Stimulated activated CD8-positive, alpha-beta memory T cell treated with anti-CD3 and anti-CD28 coated beads, Interleukin-15, amount 100 ng/mL, for 24 hours (primary cell): ENCODE measurements around the gene CEP152.
"Not testable (repeated sequence)": the region's sequence is repeated elsewhere in the genome, so short reads cannot be mapped to it uniquely, and the experiment has no call there.

Experiments
- DNase-seq: peaks from one replicate; pipeline ENCODE4 v3.0.0-alpha.2; 2020; ENCODE audit warnings: low read depth

The CEP152 gene

DNA sequence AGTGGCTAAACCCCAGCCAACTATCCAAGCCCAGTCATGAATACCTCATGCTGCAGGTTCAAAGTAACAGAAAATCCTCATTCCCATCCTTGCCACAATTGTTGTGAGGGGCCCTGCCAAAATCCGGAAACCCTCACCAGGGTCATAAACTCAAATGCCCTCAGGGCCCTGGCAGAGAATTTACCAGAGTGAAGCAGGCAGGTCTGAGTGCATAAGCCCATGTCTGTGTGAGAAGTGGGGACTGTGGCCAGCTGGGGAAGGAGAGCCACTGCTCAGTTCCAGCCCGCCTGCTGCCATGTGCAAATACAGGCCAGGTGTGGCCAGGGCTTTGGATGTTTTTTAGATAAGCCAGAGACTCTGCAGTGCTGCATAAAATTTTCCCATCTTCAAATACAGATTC lies 7.0 kb downstream of the CEP152 start:
- no peak for DNase-seq

DNA sequence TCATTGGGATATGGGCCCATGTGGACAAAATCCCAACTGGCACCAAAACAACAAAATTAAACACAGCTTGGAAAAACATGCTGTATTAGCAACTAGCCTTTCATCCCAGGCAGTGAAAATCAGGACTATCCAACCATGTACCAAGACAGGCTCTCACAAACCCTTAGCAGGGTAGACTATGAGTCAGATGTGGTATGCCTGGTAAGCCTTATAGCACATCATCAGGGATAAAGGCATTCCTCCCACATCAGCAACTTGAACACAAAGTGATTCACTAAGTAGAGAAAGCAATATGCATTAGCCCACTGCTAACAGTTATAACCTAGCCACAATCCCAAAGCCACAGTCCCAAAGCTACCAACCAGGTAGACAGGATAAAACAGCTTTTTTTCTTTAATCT lies 8.0 kb downstream of the CEP152 start:
- no peak for DNase-seq

GRCh38 chr15:48802257-48802656 lies 8.6 kb downstream of the CEP152 start:
- no peak for DNase-seq

DNA sequence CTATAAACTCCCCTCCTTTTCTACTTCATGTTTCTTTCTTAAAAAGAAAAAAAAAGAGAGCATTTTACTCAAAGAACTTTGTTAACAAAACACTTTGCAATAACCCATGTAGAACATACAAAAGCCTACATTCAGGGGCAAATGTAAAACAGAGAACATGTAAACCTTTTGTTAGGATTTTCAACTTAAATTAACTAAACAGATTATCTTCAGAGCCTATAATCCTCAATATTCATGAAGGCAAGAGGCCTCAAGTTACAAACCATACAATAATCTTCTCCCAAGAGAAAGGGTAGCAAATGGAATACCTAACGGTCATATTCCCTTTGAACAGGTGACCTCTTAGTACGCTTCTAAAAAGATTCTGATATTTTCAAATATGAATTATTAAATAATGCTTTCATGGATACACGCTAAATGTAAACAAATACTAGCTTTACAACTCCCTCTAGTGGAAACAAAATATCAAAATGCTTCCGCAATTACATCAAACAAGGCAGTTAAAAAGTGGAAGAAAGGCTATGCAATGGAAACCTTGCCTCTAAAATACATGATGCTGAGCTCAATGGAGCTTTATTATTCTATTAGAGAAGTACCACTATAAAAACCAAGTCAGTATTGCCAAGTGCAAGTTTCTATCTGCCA lies 9.9 kb downstream of the CEP152 start:
- no peak for DNase-seq

DNA sequence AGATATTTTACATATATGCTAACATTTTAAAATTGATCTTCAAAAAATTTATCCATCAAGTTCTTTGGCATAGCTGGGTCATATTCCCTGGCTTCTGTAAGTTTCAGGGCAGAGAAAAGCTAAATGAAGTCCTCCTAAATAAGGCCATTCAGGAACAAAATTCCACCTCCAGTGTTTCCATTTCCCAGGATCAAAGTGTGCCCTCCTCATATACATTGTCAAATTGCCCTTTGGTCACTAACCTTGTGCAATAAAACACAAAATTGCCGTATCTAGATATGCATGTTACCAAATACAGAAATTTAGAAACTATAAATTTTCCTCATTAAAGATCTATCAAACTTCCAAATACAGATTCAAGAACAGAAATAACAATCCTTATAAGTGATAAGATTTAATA lies 10.6 kb downstream of the CEP152 start:
- DNase-seq: no peak

DNA sequence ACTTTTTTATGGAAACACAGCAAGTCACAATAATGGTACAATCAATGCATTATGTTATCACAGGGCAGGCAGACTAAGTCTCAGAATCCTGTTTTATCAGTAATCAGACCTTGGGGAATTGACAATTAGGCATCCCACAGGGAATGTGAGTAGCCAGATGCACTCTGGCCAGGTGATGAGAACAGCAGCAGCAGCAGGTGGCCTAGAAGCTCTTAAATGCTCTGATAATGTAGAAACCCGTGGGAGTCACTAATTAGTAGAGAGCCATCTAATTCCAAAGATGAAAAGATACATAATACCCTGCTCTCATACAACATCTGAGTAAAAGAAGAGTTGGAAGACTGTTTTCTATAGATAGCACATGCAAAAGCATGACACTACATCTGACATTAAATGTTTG lies 12.6 kb downstream of the CEP152 start:
- no peak for DNase-seq

- DNase-seq: no peak
Measured at GRCh38 chr15:48796930-48797329, 13.9 kb downstream of the CEP152 start.

GRCh38 chr15:48796521-48796920 lies 14.3 kb downstream of the CEP152 start:
- DNase-seq: no peak

DNA sequence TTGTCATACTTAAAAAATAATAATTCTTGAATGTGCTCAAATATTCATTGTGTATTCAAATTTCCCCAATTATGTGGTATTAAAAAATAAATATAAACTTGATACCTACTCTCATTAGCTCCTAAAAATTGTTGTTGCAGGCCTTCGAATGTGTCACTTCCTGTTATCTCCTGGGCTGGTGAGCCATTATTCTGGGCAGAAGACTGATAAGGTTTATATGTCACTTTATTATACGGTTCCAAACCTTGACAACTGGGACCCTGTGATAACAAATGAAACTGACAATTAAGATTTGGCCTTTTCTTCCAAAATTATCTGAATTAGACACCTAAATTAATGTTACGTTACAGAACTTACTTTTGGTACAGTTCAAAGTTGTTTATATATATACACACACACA lies 15.0 kb downstream of the CEP152 start:
- DNase-seq: no peak

DNA sequence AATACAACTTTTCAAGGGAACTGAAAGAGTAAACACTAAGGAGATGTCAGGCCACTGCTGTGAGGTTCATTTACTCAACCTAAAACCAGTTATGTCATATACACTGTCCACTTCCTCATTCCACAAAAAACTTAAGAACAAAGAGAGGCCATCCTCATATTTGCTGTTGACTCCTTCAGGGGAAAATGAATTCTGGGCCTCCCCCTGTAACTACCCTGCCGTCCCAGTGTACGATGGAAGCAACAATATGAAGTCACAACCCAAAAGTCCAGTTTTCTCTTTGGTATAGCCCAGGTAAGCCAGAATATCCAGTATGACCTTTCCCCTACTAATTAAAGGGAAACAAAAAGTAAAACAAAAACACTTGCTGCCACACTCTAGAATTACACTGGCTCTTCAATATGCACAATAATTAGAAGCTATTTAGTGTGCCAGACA lies 16.2 kb downstream of the CEP152 start:
- DNase-seq: no peak

DNA sequence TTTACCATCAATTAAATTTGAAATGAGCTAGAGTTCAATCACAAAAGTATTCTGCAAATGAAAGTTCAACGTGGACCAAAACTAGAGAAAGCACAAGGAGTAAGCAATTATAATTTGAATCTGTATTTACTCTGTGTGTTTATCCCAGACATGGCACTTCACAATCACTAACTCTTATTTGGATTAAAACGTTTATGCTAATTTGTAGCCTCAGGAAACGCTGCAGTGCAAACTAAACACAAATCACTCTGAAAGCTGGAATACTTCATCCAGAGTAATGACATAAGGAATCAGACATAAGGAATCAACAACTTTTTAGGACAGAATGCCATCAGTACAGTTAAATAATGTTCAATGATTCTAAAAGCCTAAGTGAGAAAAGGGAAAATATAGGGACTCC lies 18.5 kb downstream of the CEP152 start:
- no peak for DNase-seq

GRCh38 chr15:48790466-48791115 lies 20.3 kb downstream of the CEP152 start:
- DNase-seq: not testable (repeated sequence)

- DNase-seq: no peak
Measured at GRCh38 chr15:48785712-48786111, 25.2 kb downstream of the CEP152 start.

- DNase-seq: no peak
Measured at GRCh38 chr15:48785195-48785594, 25.7 kb downstream of the CEP152 start.

- no peak for DNase-seq
Measured at GRCh38 chr15:48784756-48785155, 26.1 kb downstream of the CEP152 start.

- DNase-seq: no peak
Measured at GRCh38 chr15:48782911-48783310, 28.0 kb downstream of the CEP152 start.

GRCh38 chr15:48781481-48782081 lies 29.3 kb downstream of the CEP152 start:
- DNase-seq: no peak

GRCh38 chr15:48781017-48781416 lies 29.9 kb downstream of the CEP152 start:
- DNase-seq: no peak

- no peak for DNase-seq
Measured at GRCh38 chr15:48778331-48778730, 32.5 kb downstream of the CEP152 start.

DNA sequence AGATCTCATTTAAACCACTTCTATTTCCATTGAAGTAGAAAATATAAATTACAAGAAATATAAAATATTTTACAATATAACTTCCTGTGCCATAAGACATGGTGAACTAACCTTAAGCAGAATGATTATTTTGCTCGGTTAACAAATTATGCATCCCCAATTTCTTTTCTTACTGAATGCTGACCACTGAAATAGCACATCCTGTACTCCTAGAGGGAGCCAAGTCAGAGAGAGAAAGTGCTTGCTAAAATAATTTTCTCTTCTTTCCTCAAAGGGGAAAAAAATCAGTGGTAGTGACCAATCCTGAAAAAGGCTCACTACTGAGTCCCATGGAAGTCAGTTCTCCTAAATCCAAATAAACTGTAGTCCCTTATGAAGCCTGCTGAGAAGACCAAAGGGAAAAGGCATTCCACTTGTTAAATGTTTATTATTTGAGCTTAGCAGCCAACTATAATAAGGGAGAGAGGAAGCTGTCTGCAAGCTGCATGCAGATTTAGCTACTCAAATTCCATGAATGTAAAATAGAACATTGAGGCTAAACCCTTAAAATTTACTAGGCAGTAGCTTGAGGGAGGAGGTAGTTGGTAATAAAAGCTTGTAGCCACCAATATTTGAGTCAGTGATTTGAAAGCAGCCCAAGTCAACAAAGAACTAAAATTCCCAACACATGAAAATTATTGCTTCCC lies 33.1 kb downstream of the CEP152 start:
- no peak for DNase-seq

DNA sequence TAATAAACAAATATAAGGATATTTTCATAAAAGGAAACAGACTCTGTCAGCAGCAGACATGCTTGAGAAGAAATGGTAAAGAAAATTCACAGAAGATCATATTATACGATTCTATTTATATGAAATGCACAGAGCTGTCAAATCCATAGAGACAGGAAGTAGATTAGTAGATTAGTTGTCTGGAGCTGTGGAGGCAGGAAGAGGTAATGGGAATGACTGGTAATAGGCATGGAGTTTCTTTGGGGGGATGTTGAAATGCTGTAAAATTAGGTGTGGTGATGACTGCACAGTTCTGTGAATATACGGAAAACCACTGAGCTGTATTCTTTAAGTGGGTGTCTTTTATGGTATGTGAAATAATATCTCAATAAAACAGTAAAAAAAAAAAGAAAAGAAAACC lies 35.3 kb downstream of the CEP152 start:
- DNase-seq: no peak

DNA sequence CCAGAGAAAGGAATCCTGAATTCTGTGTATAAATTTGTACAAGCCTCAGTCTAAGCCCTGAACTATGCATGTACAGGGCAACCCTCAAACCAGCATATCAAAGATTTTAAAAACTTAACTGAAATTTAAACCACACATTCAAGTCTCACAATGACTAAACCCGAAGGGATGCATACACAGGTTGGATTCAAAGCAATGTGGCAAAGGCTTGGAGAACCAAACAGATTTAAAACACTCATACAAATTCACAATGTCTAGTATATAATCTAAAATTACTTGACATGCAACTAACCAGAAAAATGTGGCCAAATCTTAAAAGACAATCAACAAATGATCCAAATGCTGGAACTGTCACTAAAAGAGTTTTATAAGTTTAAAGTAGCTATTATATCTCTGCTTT lies 36.4 kb downstream of the CEP152 start:
- DNase-seq: no peak

GRCh38 chr15:48766196-48766595 lies 44.7 kb downstream of the CEP152 start:
- DNase-seq: no peak
